Urinary bladder (tissue), 4 donors: Measurements from ENCODE around the gene ROBO2. TPM values are rescaled to one million over a fixed set of nuclear protein-coding genes. Genes with fewer than 3 reads are reported as not detected.

ENCODE experiments used
- DNase-seq: peaks from one replicate; pipeline ENCODE4 v3.0.0-alpha.2; 2015; ENCODE audit errors: extremely low spot score
- H3K27ac ChIP-seq: one replicate; pipeline ENCODE4 v1.5.1; 2013; ENCODE audit warnings: low read depth, mild to moderate bottlenecking, moderate library complexity
- H3K36me3 ChIP-seq: one replicate; pipeline ENCODE4 v1.6.1; 2013; ENCODE audit warnings: mild to moderate bottlenecking, moderate library complexity; ENCODE audit not compliant: insufficient read depth
- H3K4me1 ChIP-seq: one replicate; pipeline ENCODE4 v1.6.1; 2013; ENCODE audit warnings: mild to moderate bottlenecking, moderate library complexity; ENCODE audit not compliant: insufficient read depth
- H3K4me3 ChIP-seq: one replicate; pipeline ENCODE4 v1.5.1; 2013; ENCODE audit warnings: low read depth, low read length
- WGBS: extraction: QIAGEN DNeasy Blood & Tissue Kit; methylation state at CpG from one replicate; pipeline ENCODE4 v1.1.7; 2013; 5-methylcytosine and 5-hydroxymethylcytosine counted together
- polyA plus RNA-seq: library from polyadenylated mRNA; stranded (reverse); fragments of 200-250 nt; gene quantifications from one replicate; pipeline ENCODE4 v1.2.3, GENCODE V29; 2013
- total RNA-seq: library from RNA; depleted of rRNA; stranded (reverse); fragments of >200 nt; gene quantifications from one replicate; pipeline ENCODE4 v1.2.3, GENCODE V29; 2014
- donor health status: healthy with polysubstance abuse.
- donor health status: healthy.

Gene ROBO2
- total and polyA plus RNA-seq, 2 donors = 1.4 to 38.1 TPM

GRCh38 chr3:77530870-77531269 is 491.0 kb downstream of the ROBO2 start:
- 74% methylated on average over 4 of the region's 4 CpGs for WGBS
- Histone ChIP-seq H3K36me3 (no peaks in the 10 kb centered on the region), H3K27ac (no peak overlapping the region), H3K4me3 (no peak overlapping the region), H3K4me1 (no peaks in the 10 kb centered on the region)
- no peak for DNase-seq

- Histone ChIP-seq H3K36me3 (no peaks in the 10 kb centered on the region), H3K27ac (no peak overlapping the region), H3K4me3 (no peak overlapping the region), H3K4me1 (no peaks in the 10 kb centered on the region)
- 64% methylated on average over 2 of the region's 2 CpGs for WGBS
- DNase-seq = no peak
Measured at GRCh38 chr3:77535116-77535515, 495.2 kb downstream of the ROBO2 start.

- Histone ChIP-seq H3K4me3 (no peak overlapping the region), H3K27ac (no peak overlapping the region), H3K36me3 (no peaks in the 10 kb centered on the region), H3K4me1 (no peaks in the 10 kb centered on the region)
- no peak for DNase-seq
- 91% methylated on average over 3 of the region's 3 CpGs for WGBS
Measured at GRCh38 chr3:77536038-77536775, 496.3 kb downstream of the ROBO2 start.

- H3K36me3 ChIP-seq = no peaks in the 10 kb centered on the region
- H3K4me1 ChIP-seq = no peaks in the 10 kb centered on the region
- no peak overlapping the region for H3K4me3 ChIP-seq
- no peak for DNase-seq
- H3K27ac ChIP-seq = no peak overlapping the region
- 89% methylated on average over 11 of the region's 11 CpGs for WGBS
Measured at GRCh38 chr3:77539014-77539413, 499.1 kb downstream of the ROBO2 start.

- Histone ChIP-seq H3K36me3 (no peaks in the 10 kb centered on the region), H3K4me1 (no peaks in the 10 kb centered on the region), H3K4me3 (no peak overlapping the region), H3K27ac (no peak overlapping the region)
- 93% methylated on average over 2 of the region's 2 CpGs for WGBS
- no peak for DNase-seq
Measured at GRCh38 chr3:77539677-77540076, 499.8 kb downstream of the ROBO2 start.

GRCh38 chr3:77541203-77541922 is 501.5 kb downstream of the ROBO2 start:
- no peaks in the 10 kb centered on the region for H3K36me3 ChIP-seq
- 63% methylated on average over 4 of the region's 4 CpGs for WGBS
- H3K4me1 ChIP-seq = no peaks in the 10 kb centered on the region
- no peak for DNase-seq
- no peak overlapping the region for H3K4me3 ChIP-seq
- H3K27ac ChIP-seq = no peak overlapping the region

GRCh38 chr3:77546246-77546645 is 506.3 kb downstream of the ROBO2 start:
- no peak overlapping the region for H3K4me3 ChIP-seq
- WGBS = 80% methylated on average over 3 of the region's 3 CpGs
- no peak overlapping the region for H3K27ac ChIP-seq
- H3K36me3 ChIP-seq = peaks cover 3% of the 10 kb centered on the region
- DNase-seq = no peak
- H3K4me1 ChIP-seq = no peaks in the 10 kb centered on the region

GRCh38 chr3:77549034-77549433 is 509.1 kb downstream of the ROBO2 start:
- Histone ChIP-seq H3K36me3 (peaks cover 3% of the 10 kb centered on the region), H3K4me1 (no peaks in the 10 kb centered on the region), H3K27ac (no peak overlapping the region), H3K4me3 (no peak overlapping the region)
- WGBS = 87% methylated on average over 5 of the region's 5 CpGs
- DNase-seq = no peak

- Histone ChIP-seq H3K27ac (no peak overlapping the region), H3K4me1 (no peaks in the 10 kb centered on the region), H3K4me3 (no peak overlapping the region), H3K36me3 (no peaks in the 10 kb centered on the region)
- no peak for DNase-seq
- whole genome bisulfite sequencing = 75% methylated on average over 1 of the region's 1 CpG
Measured at GRCh38 chr3:77553240-77553639, 513.3 kb downstream of the ROBO2 start.

- H3K4me3 ChIP-seq = no peak overlapping the region
- H3K4me1 ChIP-seq = no peaks in the 10 kb centered on the region
- H3K36me3 ChIP-seq = no peaks in the 10 kb centered on the region
- WGBS = 69% methylated on average over 2 of the region's 2 CpGs
- no peak overlapping the region for H3K27ac ChIP-seq
- DNase-seq = no peak
Measured at GRCh38 chr3:77562089-77562488, 522.2 kb downstream of the ROBO2 start.

GRCh38 chr3:77563012-77563411 is 523.1 kb downstream of the ROBO2 start:
- 91% methylated on average over 1 of the region's 1 CpG for WGBS

GRCh38 chr3:77566055-77566454 is 526.2 kb downstream of the ROBO2 start:
- H3K36me3 ChIP-seq = no peaks in the 10 kb centered on the region
- no peak overlapping the region for H3K27ac ChIP-seq
- 83% methylated on average over 6 of the region's 6 CpGs for WGBS
- no peak for DNase-seq
- H3K4me1 ChIP-seq = no peaks in the 10 kb centered on the region
- H3K4me3 ChIP-seq = no peak overlapping the region

More at GRCh38 chr3:77563012-77563411, 523.1 kb downstream of the ROBO2 start:
- DNase-seq = no peak
- Histone ChIP-seq H3K4me3 (no peak overlapping the region), H3K36me3 (no peaks in the 10 kb centered on the region), H3K27ac (no peak overlapping the region), H3K4me1 (no peaks in the 10 kb centered on the region)

GRCh38 chr3:77571971-77572715 is 532.2 kb downstream of the ROBO2 start:
- no peaks in the 10 kb centered on the region for H3K36me3 ChIP-seq
- H3K27ac ChIP-seq = no peak overlapping the region
- no peaks in the 10 kb centered on the region for H3K4me1 ChIP-seq
- no peak overlapping the region for H3K4me3 ChIP-seq
- DNase-seq = peak; percentile 8
- 71% methylated on average over 5 of the region's 5 CpGs for WGBS

- no peaks in the 10 kb centered on the region for H3K36me3 ChIP-seq
- WGBS = 80% methylated on average over 3 of the region's 3 CpGs
- H3K27ac ChIP-seq = no peak overlapping the region
- H3K4me1 ChIP-seq = no peaks in the 10 kb centered on the region
- H3K4me3 ChIP-seq = no peak overlapping the region
- DNase-seq = no peak
Measured at GRCh38 chr3:77577264-77577663, 537.4 kb downstream of the ROBO2 start.
